GM19035 (cell line): Measurements from ENCODE around the gene SCGB1D1.

ENCODE experiments used
- ATAC-seq: cut with Tn5 transposase; IDR thresholded peaks from one replicate; pipeline ENCODE4 v1.9.1; 2021; ENCODE audit not compliant: unreplicated experiment

SCGB1D1 gene, protein sequence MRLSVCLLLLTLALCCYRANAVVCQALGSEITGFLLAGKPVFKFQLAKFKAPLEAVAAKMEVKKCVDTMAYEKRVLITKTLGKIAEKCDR

DNA sequence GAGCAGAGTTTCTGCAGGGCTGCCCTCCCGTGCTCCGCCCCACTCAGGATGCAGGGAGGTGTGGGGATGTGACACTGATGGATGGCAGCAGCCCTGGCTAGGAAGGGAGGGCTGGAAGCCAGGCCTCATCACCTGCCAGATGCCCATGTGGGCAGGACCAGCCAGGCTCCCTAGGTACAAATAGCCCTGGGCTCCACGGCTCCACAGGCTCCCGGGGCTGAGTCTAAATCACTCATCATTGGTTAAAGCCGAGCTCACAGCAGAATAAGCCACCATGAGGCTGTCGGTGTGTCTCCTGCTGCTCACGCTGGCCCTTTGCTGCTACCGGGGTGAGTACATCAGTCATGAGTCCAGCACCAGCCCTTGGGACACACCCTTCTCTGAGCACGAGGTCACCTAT is at the start of gene SCGB1D1:
Gene SCGB1D1 (plus strand): TSS at position 206 of the 400 bp plus-strand sequence. CDS start 69 bp downstream, at position 275.
- ATAC-seq: no peak

DNA sequence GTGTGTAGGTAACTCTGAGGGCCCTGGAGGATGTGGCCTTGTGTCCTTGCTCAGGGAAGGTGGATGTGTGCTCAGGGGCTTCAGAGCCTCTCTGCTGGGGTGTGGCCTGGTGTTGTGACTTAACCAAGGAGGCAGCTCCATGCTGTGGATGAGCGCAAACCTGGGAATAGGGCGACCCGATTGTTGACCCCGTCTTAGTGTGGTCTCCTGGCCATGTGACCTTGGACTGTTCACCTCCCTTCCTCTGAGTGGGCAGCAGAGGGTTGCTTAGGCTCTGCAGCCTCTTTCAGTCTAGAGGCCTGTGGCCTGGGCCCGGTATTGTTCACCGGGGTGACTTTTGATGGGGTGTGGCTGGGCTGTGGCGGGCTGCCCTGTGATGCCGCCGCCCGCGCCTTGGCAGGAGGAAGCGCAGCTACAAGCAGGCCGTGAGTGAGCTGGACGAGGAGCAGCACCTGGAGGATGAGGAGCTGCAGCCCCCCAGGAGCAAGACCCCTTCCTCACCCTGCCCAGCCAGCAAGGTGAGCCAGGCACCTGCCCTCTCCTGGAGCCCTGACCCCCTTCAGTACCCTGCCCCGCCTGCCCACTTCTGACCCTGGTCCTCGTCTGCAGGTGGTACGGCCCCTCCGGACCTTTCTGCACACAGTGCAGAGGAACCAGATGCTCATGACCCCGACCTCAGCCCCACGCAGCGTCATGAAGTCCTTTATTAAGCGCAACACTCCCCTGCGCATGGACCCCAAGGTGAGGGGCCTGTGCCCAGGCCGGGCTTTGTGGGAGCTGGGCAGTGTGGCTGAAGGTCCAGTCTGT is 49.5 kb upstream of the SCGB1D1 start:
- no peak for ATAC-seq

DNA sequence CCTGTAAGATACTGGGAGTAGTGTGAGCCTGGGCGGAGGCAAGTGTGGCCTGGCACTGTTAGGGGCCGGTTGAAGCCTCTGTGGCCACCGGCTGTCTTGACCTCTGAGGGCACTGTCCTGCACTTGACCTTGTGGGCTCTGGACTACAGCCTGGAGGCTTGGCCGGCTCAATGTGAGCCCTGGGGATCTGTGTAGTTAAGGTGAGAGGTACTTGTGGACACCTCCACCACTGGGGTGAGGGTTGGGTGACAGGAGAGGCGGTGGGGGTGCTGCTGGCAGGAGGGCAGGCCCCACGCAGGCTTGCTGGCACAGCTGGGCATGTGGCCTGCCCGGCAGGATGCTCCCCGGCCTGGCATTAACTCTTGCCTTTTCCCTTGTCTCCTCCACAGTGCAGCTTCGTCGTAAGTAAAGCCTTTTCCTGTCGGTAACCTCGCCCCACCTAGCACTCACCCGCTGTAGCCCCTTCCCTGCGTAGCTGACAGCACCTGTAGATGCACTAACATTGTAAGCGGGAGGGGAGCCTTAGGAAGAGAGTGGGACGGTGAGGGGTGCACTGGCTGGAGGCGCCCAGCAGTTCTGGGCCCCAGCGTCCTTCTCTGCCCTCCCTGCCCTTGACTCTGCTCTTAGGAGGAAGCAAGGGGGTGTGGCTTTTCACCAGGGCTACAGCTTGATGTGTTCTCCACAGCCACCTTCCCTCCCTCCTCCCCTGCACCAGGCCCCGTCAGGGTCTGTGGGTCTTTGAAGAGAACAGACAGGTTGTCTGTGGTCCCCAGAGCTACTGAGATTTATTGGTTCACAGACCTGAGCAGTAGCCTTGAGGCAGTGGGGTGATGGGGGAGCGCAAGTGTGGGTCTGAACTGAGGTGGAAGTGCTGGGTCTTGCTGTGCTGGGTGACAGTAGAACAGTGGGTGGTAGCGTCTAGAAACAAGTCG is 48.6 kb upstream of the SCGB1D1 start:
- no peak for ATAC-seq

DNA sequence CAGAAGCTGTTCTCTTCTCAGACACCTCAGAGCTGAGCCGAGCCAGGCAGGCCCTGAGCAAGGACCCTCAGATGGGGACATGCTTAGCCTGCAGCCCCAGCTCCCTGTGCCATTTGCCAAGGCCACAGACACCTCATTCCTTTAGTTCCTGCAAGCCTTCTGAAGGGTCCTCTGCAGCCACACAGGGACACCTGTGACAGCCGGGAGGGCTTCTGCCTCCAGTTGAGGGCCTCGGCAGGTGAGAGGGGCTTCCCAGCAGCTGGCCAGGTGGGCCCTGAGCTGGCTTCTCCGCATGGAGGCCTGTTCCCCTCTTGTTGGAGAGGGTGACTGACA is 48.0 kb upstream of the SCGB1D1 start:
- ATAC-seq: no peak

DNA sequence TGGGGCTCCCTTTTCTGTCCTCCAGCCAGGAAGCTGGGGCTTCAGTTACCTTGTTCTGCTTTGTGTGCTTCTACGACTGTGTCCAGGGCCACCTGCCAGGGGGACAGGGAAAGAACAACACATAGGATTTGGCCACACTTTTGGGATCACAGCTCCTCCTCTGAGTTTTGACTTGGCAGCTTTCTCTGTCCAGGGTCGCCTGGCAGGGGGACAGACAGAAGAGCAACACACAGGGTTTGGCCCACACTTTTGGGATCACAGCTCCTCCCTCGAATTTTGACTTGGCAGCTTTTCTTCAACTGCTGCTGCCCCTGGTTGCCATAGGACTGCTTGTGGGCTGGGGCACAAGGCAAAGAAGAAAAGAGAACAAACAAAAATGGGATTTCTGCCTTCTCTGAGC is 47.1 kb upstream of the SCGB1D1 start:
- no peak for ATAC-seq

DNA sequence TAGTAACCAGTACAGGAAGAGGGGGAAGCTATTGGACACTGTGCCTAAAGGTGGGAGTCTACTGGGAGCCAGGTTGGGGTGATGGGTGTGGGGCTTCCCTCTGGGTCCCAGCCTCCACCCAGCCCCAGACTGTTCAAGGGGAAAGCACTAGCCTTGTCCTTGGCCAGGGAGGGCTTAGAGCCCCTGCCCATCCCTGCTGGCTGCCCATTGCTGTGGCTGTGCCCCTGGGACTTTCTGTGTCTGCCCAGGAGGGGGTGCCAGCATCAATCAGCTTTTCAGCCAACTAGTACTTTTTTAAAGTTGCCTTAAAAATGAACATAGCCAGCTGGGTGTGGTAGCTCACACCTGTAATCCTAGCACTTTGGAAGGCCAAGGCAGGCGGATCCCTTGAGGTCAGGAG is 46.3 kb upstream of the SCGB1D1 start:
- no peak for ATAC-seq

DNA sequence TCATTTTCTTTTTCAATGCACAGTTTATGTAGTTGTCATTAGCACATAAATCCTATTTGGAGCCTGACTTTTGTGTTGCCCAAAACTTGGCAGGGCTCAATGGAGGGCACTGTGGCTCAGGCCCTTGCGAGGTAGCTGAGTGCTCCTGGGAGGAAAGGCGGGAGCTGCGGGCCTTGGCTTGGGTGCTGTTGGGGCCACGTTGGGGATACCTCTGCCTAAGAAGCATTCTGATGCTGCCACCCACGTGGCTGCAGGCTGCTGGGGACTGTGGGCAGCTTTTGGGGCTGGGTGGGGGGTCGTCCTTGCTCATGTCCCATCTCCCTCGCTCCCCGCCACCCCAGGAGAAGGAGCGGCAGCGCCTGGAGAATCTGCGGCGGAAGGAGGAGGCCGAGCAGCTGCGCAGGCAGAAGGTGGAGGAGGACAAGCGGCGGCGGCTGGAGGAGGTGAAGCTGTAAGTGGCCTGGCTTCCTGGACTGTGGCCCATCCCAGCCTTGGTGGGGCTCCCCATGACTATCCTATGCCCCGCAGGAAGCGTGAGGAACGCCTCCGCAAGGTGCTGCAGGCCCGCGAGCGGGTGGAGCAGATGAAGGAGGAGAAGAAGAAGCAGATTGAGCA is 45.3 kb upstream of the SCGB1D1 start:
- ATAC-seq: no peak

DNA sequence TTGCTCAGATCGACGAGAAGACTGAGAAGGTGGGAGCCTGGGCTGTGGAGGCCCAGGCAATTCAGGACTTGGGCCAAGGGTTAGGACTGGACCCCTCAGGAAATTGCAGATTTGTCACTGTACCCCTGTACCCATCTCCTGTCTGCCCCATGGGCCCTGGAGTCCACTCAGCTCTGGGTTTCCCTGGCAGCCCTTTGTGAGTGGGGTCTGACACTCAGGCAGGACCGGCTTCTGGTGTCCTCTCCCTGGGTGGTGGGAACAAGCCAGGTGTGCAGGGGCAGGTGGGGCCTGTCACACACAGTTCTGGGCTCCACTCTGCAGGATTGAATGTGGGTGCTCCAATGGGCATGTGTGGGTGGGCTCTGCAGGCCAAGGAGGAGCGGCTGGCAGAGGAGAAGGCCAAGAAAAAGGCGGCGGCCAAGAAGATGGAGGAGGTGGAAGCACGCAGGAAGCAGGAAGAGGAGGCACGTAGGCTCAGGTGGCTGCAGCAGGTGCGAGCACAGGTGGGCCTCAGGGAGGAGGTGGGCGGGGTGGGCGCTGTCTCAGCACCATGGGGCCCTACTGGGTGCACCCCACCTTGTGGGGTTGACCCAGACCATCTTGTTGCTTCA is 44.6 kb upstream of the SCGB1D1 start:
- ATAC-seq: no peak

DNA sequence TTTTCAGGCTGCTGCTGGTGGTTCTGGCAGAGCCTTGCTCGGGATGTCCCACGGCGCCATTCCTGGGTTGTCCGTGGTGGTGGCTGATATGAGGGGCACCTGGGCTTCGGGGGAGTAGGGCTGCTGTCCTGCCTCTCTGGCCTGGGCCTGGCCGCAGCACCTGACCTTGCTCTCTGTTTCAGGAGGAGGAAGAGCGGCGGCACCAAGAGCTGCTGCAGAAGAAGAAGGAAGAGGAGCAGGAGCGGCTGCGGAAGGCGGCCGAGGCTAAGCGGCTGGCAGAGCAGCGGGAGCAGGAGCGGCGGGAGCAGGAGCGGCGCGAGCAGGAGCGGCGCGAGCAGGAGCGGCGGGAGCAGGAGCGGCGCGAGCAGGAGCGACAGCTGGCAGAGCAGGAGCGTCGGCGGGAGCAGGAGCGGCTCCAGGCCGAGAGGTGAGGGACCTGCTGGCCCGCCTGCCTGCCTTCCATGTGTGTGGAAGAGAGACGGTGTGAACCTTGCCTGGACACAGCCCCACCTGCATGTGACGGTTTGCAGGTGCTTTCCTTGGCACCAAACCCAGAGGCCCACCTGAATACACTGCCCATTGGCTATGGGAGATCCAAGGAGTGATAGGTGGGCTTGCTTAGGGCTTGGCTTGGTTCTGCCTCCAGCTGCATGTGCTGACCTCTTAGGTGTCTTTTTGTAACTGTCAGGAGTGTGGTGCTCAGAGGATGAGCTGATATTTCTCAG is 43.4 kb upstream of the SCGB1D1 start:
- no peak for ATAC-seq

DNA sequence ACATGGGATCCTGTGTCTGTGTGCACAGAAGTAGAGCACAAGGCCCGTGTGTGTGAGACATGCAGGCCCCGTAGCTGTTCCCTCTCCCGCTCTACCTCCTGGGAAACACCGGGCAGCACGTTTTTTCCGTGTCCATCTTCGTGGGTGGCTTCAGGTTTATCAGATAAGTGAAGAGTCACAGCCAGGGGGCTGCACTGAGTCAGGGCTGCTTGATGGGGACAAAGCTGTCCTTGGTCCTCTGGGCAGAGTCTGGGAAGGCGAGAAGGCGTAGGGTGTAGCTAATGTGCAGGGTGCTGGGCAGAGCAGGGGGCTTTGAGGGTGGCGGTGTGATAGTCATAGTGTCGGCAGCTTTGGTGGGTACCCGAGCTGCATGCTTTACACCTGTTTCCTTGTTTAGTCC is 42.5 kb upstream of the SCGB1D1 start:
- no peak for ATAC-seq

DNA sequence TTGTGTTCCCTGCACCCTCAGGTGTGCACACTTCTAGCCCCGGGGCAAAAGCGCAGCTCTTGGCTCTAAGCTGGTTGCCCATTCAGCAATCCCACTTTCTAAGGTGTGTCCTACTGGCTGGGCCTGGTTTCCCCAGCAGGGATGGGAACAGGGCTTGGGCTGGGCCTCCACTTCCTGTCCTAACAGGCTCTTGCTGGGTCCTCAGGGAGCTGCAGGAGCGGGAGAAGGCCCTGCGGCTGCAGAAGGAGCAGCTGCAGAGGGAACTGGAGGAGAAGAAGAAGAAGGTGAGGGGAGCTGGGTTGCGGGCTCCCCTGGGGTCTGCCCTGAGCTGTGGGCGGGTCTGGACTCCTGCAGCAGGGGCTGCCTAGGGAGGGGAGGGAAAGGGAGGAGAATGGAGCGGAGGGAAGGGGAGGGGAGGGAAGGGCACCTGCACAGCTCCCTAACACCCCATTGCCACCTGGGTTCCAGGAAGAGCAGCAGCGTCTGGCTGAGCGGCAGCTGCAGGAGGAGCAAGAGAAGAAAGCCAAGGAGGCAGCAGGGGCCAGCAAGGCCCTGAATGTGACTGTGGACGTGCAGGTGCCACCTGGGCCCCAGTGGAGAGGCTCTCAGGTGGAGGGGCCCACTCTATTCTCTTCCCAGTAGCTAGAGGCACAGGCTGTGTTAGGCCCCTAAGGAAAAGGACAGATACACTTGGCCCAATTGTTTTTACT is 41.6 kb upstream of the SCGB1D1 start:
- ATAC-seq: no peak

DNA sequence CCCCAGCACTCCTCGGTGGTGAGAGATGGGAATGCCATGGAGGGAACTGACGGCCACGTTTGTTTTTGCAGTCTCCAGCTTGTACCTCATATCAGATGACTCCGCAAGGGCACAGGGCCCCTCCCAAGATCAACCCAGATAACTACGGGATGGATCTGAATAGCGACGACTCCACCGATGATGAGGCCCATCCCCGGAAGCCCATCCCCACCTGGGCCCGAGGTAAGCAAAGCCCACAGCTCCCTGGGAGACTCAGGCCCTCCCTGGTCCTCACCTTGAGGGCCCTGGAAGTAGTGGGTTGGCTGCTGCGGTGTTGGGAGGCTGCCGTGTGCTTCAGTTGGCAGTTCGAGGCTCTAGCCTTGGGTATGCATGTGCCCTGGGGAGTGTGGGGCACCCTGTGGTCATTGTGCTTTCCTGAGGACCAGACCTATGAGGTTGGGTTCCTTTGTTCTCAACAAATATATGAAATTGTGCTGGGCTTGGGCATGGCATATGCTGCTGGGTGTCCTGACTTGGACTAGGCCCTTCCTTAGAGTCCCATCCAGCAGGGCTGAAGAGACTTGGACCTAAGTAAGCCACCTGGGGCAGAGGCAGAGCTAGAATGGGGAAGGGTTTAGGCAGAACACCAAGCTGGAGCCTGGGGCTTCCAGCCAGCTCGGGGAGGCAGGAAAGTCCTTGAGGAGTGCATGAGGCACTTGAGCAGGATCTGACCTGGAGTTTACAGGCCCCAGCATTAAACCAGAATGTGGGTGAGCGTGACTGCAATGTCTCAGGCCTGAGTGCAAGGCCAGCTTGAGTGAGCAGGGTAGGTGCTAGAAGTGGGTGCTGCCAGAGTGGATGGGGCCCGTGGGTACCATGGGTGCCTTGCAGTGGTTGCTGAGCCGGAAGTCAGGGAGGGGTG is 39.8 kb upstream of the SCGB1D1 start:
- ATAC-seq: no peak

DNA sequence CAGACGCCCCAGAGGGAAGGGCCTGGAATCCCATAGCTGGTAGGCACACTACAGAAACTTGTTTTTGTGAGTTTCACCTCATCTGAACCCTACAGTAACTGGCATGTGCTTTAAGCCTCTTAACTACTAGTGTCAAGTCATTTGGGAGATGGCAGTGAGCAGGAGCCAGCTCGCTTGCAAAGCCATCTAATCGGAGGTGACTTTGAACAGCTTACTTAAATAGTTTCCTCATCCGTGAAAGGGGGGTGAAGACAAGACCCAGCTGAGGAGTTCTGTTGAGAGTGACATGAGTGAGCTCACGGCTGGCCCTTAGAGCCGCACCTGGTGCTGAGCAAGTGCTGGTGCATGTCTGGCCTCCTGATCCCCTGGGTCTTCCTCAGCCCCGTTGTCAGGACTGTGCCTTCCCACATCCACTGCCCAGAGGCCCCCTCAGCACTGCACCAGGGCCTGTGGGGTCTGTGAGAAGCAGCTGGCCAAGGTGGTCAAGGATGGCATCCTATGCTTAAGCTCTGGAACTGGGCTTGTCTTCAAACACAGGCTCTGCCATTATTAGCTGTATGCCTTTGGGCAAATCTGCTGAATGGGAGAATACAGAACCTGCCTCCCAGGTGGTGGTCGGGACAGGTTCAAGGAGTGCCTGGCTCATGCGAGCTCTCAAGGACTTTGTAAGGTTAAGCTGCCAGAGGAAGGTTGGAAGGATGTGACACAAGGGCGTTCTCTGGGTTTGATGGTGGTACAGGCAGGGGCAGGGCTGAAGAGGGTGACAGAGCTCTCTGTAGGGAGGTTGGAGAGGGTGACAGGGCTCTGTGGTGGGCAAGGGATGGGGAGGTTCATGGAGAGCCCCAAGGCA is 38.9 kb upstream of the SCGB1D1 start:
- no peak for ATAC-seq

DNA sequence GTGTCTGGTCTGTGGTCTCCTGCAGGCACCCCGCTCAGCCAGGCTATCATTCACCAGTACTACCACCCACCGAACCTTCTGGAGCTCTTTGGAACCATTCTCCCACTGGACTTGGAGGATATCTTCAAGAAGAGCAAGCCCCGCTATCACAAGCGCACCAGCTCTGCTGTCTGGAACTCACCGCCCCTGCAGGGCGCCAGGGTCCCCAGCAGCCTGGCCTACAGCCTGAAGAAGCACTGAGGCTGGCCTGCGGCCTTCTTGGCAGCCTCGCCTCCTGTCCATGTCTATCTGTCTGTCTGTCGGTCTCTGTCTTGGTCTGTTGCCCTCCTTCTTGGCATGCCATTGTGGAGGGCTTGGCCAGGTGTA is 38.3 kb upstream of the SCGB1D1 start:
- no peak for ATAC-seq

DNA sequence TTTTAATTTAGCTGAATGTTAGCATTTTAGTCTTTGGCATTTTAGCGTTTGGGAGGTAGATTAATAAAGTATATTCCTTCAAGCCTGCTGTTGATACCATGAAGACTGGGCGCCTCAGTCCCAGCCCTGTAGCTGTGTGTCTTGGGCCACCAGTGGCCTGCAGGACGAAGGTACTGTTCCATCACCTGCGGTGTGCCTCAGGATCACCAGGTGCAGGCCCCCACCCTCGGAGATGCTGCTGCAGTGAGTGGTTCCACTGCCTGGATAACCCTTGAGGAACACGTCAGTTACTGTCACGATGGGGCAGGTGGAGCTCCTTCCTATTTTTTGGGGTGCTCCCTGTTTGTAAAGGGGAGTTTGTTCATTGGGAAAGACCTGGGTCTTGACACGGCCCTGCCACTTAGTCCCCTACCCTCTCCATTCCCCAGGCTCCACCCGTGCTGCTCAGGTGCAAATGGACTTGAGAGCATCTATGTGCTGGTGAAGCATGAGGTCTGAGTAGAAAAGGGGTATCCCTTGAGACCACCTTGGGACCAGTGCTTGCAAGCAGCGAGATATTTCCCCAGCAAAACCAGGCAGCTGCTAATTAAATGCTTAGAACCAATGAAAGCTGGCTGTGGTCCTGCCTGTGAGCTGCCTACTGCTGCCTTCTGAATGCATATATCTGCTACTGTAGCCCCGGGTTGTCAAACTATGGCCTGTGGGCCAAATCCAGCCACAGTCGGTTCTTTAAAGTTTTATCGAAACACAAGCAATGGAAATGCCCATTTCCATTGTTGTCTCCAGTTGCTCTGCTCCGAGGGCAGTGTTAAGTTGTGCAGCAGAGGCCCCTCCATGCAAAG is 37.5 kb upstream of the SCGB1D1 start:
- ATAC-seq: no peak

DNA sequence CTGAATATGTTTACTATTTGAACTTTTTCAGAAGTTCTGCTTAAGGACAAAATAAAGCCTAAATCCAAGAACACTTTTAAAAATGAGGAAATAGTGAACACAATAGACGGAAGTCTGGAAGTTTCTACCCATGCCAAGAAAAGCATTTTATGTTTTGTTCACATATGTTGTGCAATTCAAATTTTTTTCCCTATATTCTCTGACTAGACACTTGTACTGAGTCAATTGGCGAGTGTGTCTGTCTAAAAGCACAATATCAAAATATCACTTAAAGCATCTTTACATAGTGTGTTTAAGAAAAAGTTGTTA is 37.0 kb upstream of the SCGB1D1 start:
- ATAC-seq: no peak

DNA sequence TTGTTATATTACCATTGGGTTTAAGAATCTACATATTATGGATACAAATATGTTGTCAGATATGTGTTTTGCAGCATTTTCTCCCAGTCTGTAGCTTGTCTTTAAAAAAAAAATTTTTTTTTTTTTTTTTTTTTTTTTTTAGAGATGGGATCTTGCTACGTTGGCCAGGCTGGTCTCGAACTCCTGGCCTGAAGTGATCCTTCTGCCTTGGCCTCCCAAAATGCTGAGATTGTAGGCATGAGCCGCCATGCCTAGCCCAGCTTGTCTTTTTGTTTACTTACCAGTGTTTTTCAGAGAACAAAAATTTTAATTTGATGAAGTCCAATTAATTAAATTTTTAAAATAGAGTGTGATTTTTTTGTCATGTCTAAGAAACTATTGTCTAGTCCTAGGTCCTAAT is 36.4 kb upstream of the SCGB1D1 start:
- no peak for ATAC-seq
